ENCODE data around the gene STK11. TPM values are rescaled to one million over a fixed set of nuclear protein-coding genes. Genes with fewer than 3 reads are reported as not detected.
"Not testable (repeated sequence)": the region's sequence is repeated elsewhere in the genome, so short reads cannot be mapped to it uniquely, and the experiment has no call there.

STK11 gene
- total RNA-seq, 4 donors from 2014 or later, result 60.2 to 83.4 (median 71.1) TPM

- WGBS, 2 donors, result 52 to 58% methylated on average over 10 to 21 of the region's 26 CpGs
- intact Hi-C loops (cut with DNase I), result loop anchor here (2.0 kb wide), 1 partner anchor 21 kb away; no protein-coding TSS in a partner anchor
- Histone ChIP-seq H3K4me1 (peaks cover 53 to 68% of the 10 kb centered on the region in 2 donors), H3K36me3 (peaks cover 4 to 8% of the 10 kb centered on the region in 2 donors), H3K27me3 (no peaks in the 10 kb centered on the region), H3K4me3 (replicated peaks in 1 of 3) (no peak overlapping the region), H3K9me3 (no peaks in the 10 kb centered on the region), H3K27ac (peak overlapping the region; percentile 88 to 100 (median 96))
- TF ChIP-seq POLR2A (IDR thresholded peaks at IDR 0.05), result peak in 1 of 2 donors; percentile 62
- no peak for TF ChIP-seq CTCF (IDR thresholded peaks at IDR 0.05)
- DNase-seq, result peak; percentile 99
These were observed 40.1 kb downstream of the STK11 start for GRCh38 chr19:1245494-1246264.

- H3K27ac ChIP-seq, result peak overlapping the region; percentile 88 to 100 (median 96)
- DNase-seq, result peak; percentile 74 to 84
- H3K4me1 ChIP-seq, result peaks cover 53 to 69% of the 10 kb centered on the region in 2 donors
- 58% methylated on average over 26 to 27 of the region's 27 CpGs for WGBS, 2 donors
- intact Hi-C loops (cut with DNase I); H3K4me3 ChIP-seq (replicated peaks in 1 of 3); H3K9me3 ChIP-seq; H3K27me3 ChIP-seq: not testable (repeated sequence)
- peaks cover 9 to 12% of the 10 kb centered on the region in 2 donors for H3K36me3 ChIP-seq
These were observed 40.9 kb downstream of the STK11 start for GRCh38 chr19:1246265-1247087.

- H3K27ac ChIP-seq, result peak overlapping the region; percentile 96 to 100 (median 99)
- H3K27me3 ChIP-seq, result no peaks in the 10 kb centered on the region
- peaks cover 16% of the 10 kb centered on the region in 2 donors for H3K36me3 ChIP-seq
- intact Hi-C loops (cut with DNase I), result no loop called here
- 93 to 97% methylated on average over 4 to 5 of the region's 8 CpGs for WGBS, 2 donors
- no peak for TF ChIP-seq CTCF (IDR thresholded peaks at IDR 0.05)
- no peak for TF ChIP-seq POLR2A (IDR thresholded peaks at IDR 0.05)
- no peak for DNase-seq
- peaks cover 58 to 74% of the 10 kb centered on the region in 2 donors for H3K4me1 ChIP-seq
- no peaks in the 10 kb centered on the region for H3K9me3 ChIP-seq
- H3K4me3 ChIP-seq (replicated peaks in 1 of 3), result peak overlapping the region in 1 of 3 donors; percentile 79
These were observed 42.2 kb downstream of the STK11 start for GRCh38 chr19:1247748-1248138.

DNA sequence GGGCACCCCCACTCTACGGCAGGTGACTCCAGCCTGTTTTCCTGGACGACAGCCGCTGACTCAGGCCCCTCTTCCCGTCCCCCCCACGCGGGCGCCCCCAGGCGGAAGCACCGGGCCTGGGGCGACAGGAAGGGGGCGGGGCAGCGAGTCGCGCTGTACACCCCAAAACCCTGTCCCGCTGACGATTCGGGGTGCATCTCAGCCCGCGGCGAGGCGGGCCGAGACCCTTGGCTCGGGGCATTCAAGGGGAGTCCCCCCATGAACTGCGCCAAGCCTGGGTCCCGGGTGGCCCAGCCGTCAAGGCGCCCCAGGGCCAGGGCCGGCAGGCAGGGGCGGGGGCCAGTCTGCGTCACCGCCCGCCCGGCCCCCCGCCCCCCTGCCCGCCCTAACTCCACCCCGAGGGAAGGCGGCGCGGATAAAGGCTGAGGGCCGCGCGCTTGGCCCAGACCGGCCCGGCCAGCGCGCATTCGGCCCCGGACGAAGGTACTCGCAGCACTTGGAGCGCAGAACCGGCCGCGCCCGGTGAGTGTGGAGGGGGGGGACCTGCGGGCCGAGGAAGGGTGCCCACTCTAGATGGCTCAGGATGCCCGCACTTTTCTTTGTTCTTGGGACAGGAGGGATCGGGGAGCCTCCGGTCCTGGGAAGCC is 42.7 kb downstream of the STK11 start, which contains the start of gene MIDN:
TSS of gene MIDN (plus strand) at position 445 of the 647 bp plus-strand sequence. CDS start 1,714 bp downstream, outside the sequence.
- peaks cover 62 to 74% of the 10 kb centered on the region in 2 donors for H3K4me1 ChIP-seq

More for the DNA sequence above, 42.7 kb downstream of the STK11 start, which contains the start of gene MIDN:
- TF ChIP-seq POLR2A (IDR thresholded peaks at IDR 0.05), result peak; percentile 79 to 96
- peak in 2 of 6 experiments; percentile 4 to 5 for TF ChIP-seq CTCF (IDR thresholded peaks at IDR 0.05)
- intact Hi-C loops (cut with DNase I), result no loop called here
- Histone ChIP-seq H3K9me3 (no peaks in the 10 kb centered on the region), H3K27me3 (no peaks in the 10 kb centered on the region), H3K4me3 (replicated peaks in 1 of 3) (peak within 1 kb of the TSS; percentile 59 to 87 (median 79)), H3K27ac (peak within 1 kb of the TSS; percentile 96 to 100 (median 99)), H3K36me3 (peaks cover 16% of the 10 kb centered on the region in 2 donors)
- 2% methylated on average over 11 of the region's 60 CpGs; no CpG with 5 or more reads in 1 of the 2 donors for WGBS, 2 donors
- DNase-seq, result peak; percentile 82 to 85

Data from thyroid gland (tissue), 4 donors.